GM19099 (cell line): ENCODE measurements around the gene SLC51A.

Experiments used
- POLR2A ChIP-seq: IDR thresholded peaks from 3 replicates; pipeline ENCODE4 v1.6.1; 2011; ENCODE audit warnings: low read depth; ENCODE audit not compliant: insufficient read length; ENCODE audit errors: extremely low read depth

SLC51A gene

GRCh38 chr3:196189566-196190347 lies 26.6 kb upstream of the SLC51A start:
- TF ChIP-seq POLR2A = no peak

GRCh38 chr3:196192036-196192523 lies 24.3 kb upstream of the SLC51A start:
- peak; percentile 42 for TF ChIP-seq POLR2A

GRCh38 chr3:196192524-196193051 lies 23.7 kb upstream of the SLC51A start:
- TF ChIP-seq POLR2A = no peak

- TF ChIP-seq POLR2A = no peak
Measured at GRCh38 chr3:196193133-196193735, 23.1 kb upstream of the SLC51A start.

- TF ChIP-seq POLR2A = no peak
Measured at GRCh38 chr3:196193736-196194541, 22.4 kb upstream of the SLC51A start.

- no peak for TF ChIP-seq POLR2A
Measured at GRCh38 chr3:196194542-196194915, 21.8 kb upstream of the SLC51A start.

GRCh38 chr3:196195664-196196265 lies 20.6 kb upstream of the SLC51A start:
- TF ChIP-seq POLR2A = no peak

GRCh38 chr3:196197524-196197923 lies 18.8 kb upstream of the SLC51A start:
- TF ChIP-seq POLR2A = no peak

GRCh38 chr3:196198081-196198675 lies 18.2 kb upstream of the SLC51A start:
- TF ChIP-seq POLR2A = no peak

GRCh38 chr3:196198771-196199753 lies 17.3 kb upstream of the SLC51A start:
- TF ChIP-seq POLR2A = no peak

GRCh38 chr3:196202516-196202970 lies 13.8 kb upstream of the SLC51A start:
- TF ChIP-seq POLR2A = no peak

GRCh38 chr3:196203846-196204245 lies 12.5 kb upstream of the SLC51A start:
- TF ChIP-seq POLR2A = no peak

GRCh38 chr3:196207159-196207832 lies 9.0 kb upstream of the SLC51A start:
- no peak for TF ChIP-seq POLR2A
